BLaER1 treated with 17β-estradiol and CSF1 and Interleukin-3, amounts not matched to agents 10 nM and 100 nM (cell line): Measurements from ENCODE around the gene GPHB5.
"Not testable (repeated sequence)": the region's sequence is repeated elsewhere in the genome, so short reads cannot be mapped to it uniquely, and the experiment has no call there.

ENCODE experiments used
- H3K27ac ChIP-seq, 11 experiments: shearing (Covaris generic); formaldehyde crosslinking; 2 replicates each; pipeline ENCODE4 v1.8.1; 2022
- H3K27me3 ChIP-seq, 11 experiments: shearing (Covaris generic); formaldehyde crosslinking; 2 replicates each; pipeline ENCODE4 v1.8.1; 2022
- H3K36me3 ChIP-seq, 11 experiments: shearing (Covaris generic); formaldehyde crosslinking; 2 replicates each; pipeline ENCODE4 v1.8.1; 2022
- H3K4me1 ChIP-seq, 10 experiments: shearing (Covaris generic); formaldehyde crosslinking; 2 replicates each; pipeline ENCODE4 v1.8.1; 2022
- H3K4me2 ChIP-seq, 11 experiments: shearing (Covaris generic); formaldehyde crosslinking; 2 replicates each; pipeline ENCODE4 v1.8.1; 2022
- H3K4me3 ChIP-seq, 10 experiments: shearing (Covaris generic); formaldehyde crosslinking; 2 replicates each; pipeline ENCODE4 v1.8.1; 2022
- H3K9ac ChIP-seq, 11 experiments: shearing (Covaris generic); formaldehyde crosslinking; 2 replicates each; pipeline ENCODE4 v1.8.1; 2022
- H3K9me3 ChIP-seq, 11 experiments: shearing (Covaris generic); formaldehyde crosslinking; replicated peaks in 1 of 11; 2 replicates each; pipeline ENCODE4 v1.8.1; 2022
- H4K20me1 ChIP-seq, 11 experiments: shearing (Covaris generic); formaldehyde crosslinking; 2 replicates each; pipeline ENCODE4 v1.8.1; 2022
- Cebpa-rat ChIP-seq, 11 experiments: shearing (Covaris generic); IDR thresholded peaks; 2 replicates each; pipeline ENCODE4 v1.8.1; 2022

The GPHB5 gene

DNA sequence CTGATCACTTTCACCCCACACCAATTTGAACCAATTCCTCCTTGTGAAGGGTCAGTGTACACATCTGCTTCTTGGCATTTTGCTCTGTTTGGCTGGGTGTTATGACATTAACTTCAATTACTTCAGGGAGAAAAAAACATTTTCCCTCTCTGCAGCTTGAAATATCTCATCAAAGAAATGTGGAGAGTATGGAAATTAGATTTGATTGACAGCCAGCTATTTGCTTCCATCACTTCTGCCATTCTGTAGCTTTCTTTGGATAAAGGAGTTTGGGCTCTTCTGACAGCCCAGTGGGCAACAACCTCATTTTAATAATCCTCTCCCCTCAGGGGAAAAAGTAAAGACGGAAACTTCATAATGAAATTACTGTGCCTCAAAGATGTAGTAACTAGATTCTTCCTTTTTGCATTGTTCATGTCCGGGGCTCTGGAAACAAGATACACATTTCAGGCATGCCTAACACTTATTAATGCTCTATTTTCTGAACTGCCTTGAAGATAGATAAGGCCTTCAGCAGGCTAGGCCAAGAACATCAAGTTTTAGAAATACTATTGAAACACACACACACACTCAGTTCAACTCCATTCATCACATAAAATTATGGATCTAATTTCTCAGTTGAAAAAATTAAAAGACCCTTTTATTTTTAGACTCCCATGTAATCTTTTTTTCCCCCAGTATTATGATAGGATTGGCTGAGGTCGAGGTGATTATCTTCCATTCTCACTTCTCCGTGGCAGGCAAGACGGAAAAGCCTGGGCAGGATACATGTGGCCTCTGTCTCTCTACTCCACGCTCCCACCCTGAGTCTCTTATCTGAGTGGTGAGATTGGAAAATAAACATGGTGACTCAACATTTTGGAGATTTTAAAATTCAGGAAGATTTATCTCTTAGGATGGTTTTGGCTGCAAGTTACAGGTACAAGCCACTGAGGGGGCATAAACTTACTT lies 10.3 kb upstream of the GPHB5 start:
- Histone ChIP-seq H3K36me3 (no peaks in the 10 kb centered on the region), H3K27me3 (no peaks in the 10 kb centered on the region), H3K4me1 (no peaks in the 10 kb centered on the region), H3K9ac (no peak overlapping the region), H4K20me1 (no peaks in the 10 kb centered on the region), H3K9me3 (peaks cover 0 to 20% (median 8%) of the 10 kb centered on the region in 11 experiments; a peak in 11 of 22 replicates), H3K4me2 (no peak overlapping the region), H3K27ac (no peak overlapping the region), H3K4me3 (no peak overlapping the region)
- TF ChIP-seq Cebpa-rat (IDR thresholded peaks at IDR 0.05) = no peak

- Histone ChIP-seq H3K9me3 (peaks cover 0 to 12% (median under 1%) of the 10 kb centered on the region in 11 experiments; a peak in 7 of 22 replicates), H3K27me3 (no peaks in the 10 kb centered on the region), H3K4me3 (no peak overlapping the region), H3K36me3 (no peaks in the 10 kb centered on the region), H3K4me1 (no peaks in the 10 kb centered on the region), H4K20me1 (no peaks in the 10 kb centered on the region), H3K27ac (no peak overlapping the region), H3K9ac (no peak overlapping the region), H3K4me2 (no peak overlapping the region)
- TF ChIP-seq Cebpa-rat (IDR thresholded peaks at IDR 0.05) = no peak
Measured at GRCh38 chr14:63326840-63327239, 8.1 kb upstream of the GPHB5 start.

GRCh38 chr14:63322897-63323573 lies 4.3 kb upstream of the GPHB5 start:
- H3K36me3 ChIP-seq = no peaks in the 10 kb centered on the region
- no peaks in the 10 kb centered on the region; a peak in 1 of 22 replicates for H3K9me3 ChIP-seq
- TF ChIP-seq Cebpa-rat (IDR thresholded peaks at IDR 0.05) = no peak
- no peak overlapping the region for H3K4me3 ChIP-seq
- H3K4me1 ChIP-seq = no peaks in the 10 kb centered on the region
- no peaks in the 10 kb centered on the region for H3K27me3 ChIP-seq
- no peak overlapping the region for H3K9ac ChIP-seq
- H3K27ac ChIP-seq = no peak overlapping the region
- H4K20me1 ChIP-seq = no peaks in the 10 kb centered on the region
- H3K4me2 ChIP-seq = no peak overlapping the region

DNA sequence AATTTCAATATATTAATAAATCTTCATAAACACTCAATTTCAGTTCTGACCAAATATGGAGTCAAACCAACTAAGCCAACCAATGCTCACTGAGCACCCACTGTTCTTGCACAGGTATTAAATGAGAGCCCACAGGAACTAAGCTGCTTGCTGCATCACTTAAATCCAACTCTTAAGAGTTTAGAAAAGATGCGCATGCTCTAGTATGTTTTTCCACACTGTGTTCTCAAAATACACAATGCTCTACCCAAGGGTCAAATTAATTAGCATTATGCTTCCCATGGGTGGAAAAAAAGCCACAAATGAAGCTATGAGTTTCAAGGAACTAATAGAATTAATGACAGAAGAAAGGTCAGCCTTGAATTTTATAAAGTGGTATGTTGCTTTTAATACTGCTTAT lies 3.7 kb upstream of the GPHB5 start:
- Histone ChIP-seq H3K27ac (no peak overlapping the region), H3K36me3 (no peaks in the 10 kb centered on the region), H3K9ac (no peak overlapping the region), H3K4me3 (no peak overlapping the region), H4K20me1 (no peaks in the 10 kb centered on the region), H3K27me3 (no peaks in the 10 kb centered on the region), H3K4me1 (no peaks in the 10 kb centered on the region), H3K9me3 (no peaks in the 10 kb centered on the region; a peak in 1 of 22 replicates), H3K4me2 (no peak overlapping the region)
- TF ChIP-seq Cebpa-rat (IDR thresholded peaks at IDR 0.05) = no peak

- Histone ChIP-seq H3K9me3 (no peaks in the 10 kb centered on the region), H3K27me3 (no peaks in the 10 kb centered on the region), H3K4me3 (no peak overlapping the region), H3K9ac (no peak overlapping the region), H3K4me1 (no peaks in the 10 kb centered on the region), H3K27ac (no peak overlapping the region), H3K36me3 (no peaks in the 10 kb centered on the region), H3K4me2 (no peak overlapping the region), H4K20me1 (no peaks in the 10 kb centered on the region)
- TF ChIP-seq Cebpa-rat (IDR thresholded peaks at IDR 0.05) = no peak
Measured at GRCh38 chr14:63308723-63309317, 9.9 kb downstream of the GPHB5 start.

- H3K9ac ChIP-seq, H3K4me1 ChIP-seq, H3K27me3 ChIP-seq, H3K4me2 ChIP-seq, H3K36me3 ChIP-seq, H3K27ac ChIP-seq, H4K20me1 ChIP-seq, H3K9me3 ChIP-seq, H3K4me3 ChIP-seq: not testable (repeated sequence)
Measured at GRCh38 chr14:63304429-63304828, 14.3 kb downstream of the GPHB5 start.

- Histone ChIP-seq H3K27me3 (no peaks in the 10 kb centered on the region), H4K20me1 (no peaks in the 10 kb centered on the region), H3K27ac (no peak overlapping the region), H3K36me3 (no peaks in the 10 kb centered on the region), H3K9me3 (no peaks in the 10 kb centered on the region), H3K4me3 (no peak overlapping the region), H3K4me1 (peaks cover 7 to 21% (median 13%) of the 10 kb centered on the region in 10 experiments; a peak in 19 of 20 replicates), H3K4me2 (no peak overlapping the region), H3K9ac (no peak overlapping the region)
- no peak for TF ChIP-seq Cebpa-rat (IDR thresholded peaks at IDR 0.05)
Measured at GRCh38 chr14:63301891-63302534, 16.7 kb downstream of the GPHB5 start.

DNA sequence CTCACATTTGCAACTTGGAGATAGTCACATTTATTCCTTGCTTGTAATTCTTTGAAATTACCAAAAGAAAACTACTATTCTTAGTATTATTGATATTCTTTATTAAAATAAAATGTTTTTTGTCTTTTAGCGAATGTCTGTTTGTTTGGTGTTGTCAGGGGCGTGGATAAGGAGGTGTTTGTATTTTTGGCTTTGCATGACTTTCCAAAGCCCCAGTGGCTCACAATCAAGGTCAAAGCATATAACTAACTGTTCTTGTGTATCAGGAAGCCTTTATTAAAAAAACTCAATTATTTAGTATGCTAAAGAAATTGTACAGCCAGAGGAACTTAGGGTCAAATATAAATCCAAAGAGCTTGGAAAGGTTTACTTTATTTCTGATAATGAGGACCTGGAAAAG lies 17.9 kb downstream of the GPHB5 start:
- Histone ChIP-seq H3K36me3 (no peaks in the 10 kb centered on the region), H3K4me1 (peaks cover 17 to 30% (median 25%) of the 10 kb centered on the region in 10 experiments), H3K4me3 (no peak overlapping the region), H4K20me1 (no peaks in the 10 kb centered on the region), H3K27me3 (no peaks in the 10 kb centered on the region), H3K4me2 (no peak overlapping the region), H3K9ac (no peak overlapping the region), H3K27ac (no peak overlapping the region), H3K9me3 (no peaks in the 10 kb centered on the region)
- TF ChIP-seq Cebpa-rat (IDR thresholded peaks at IDR 0.05) = no peak
